Measurements from ENCODE around the gene CARD14. TPM values are rescaled to one million over a fixed set of nuclear protein-coding genes. Genes with fewer than 3 reads are reported as not detected.
"Not testable (repeated sequence)": the region's sequence is repeated elsewhere in the genome, so short reads cannot be mapped to it uniquely, and the experiment has no call there.

Gene CARD14
- total RNA-seq, 1 donor from 2014 or later, result 19.3 TPM

DNA sequence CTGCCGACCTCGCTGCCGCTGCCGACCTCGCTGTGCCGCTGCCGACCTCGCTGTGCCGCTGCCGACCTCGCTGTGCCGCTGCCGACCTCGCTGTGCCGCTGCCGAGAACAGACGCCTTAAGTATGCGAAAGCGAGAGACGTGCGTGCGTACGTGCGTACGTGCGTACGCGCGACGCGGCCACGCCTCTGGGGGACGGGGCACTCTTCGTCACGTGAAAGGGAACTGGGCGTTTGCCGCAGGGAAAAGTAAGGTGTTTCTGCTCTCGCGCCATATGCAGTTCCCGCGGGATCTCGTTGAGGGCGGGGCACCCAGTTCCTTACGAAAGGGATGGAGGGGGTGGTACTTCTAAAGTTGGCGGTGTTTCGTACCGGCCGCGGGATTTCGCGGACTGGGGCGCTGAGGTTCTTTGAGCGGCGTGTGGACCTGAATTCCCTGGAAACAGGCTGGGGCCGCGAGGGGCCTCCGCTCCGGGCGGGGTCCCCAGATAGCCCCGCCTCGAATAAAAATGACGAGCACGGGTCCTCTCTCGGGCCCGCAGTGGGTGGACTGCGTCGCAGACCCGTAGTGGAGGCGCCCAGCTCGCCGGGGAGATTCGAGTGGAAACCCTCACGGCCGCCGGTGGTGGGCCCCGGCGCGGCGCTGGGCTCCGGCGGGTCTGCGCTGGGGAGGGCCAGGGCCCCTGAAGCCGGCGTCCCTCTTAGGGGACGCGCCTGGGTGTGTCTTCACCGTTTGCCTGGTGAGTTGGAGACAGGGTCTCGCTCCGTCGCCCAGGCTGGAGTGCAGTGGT, 22.6 kb upstream of the CARD14 start, which contains the start of gene EIF4A3:
Gene EIF4A3, minus strand, starts transcription at position 94 of the 788 bp plus-strand sequence. CDS start 167 bp downstream, outside the sequence.
- DNase-seq (ENCODE audit: low spot score), result peak; percentile 99

DNA sequence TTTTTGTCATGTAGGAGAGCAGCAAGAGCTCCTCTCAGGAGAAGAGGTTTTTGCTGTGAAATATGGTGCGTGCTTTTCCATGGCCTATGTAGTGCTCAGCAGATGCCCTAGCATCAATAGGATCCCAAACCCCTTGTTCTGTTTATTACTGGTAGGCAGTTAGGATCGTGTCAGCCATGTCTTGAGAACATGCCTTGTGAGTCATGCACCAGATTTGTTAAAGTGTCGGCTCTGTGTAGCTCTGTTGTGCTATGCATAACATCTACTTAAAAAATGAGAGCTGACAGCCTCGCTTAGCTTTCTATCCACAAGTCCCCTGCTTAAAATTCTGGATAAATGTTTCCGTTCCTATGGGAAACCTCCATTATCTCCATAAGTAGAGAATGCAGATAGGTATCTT, 18.5 kb upstream of the CARD14 start:
- DNase-seq (ENCODE audit: low spot score), result no peak

DNA sequence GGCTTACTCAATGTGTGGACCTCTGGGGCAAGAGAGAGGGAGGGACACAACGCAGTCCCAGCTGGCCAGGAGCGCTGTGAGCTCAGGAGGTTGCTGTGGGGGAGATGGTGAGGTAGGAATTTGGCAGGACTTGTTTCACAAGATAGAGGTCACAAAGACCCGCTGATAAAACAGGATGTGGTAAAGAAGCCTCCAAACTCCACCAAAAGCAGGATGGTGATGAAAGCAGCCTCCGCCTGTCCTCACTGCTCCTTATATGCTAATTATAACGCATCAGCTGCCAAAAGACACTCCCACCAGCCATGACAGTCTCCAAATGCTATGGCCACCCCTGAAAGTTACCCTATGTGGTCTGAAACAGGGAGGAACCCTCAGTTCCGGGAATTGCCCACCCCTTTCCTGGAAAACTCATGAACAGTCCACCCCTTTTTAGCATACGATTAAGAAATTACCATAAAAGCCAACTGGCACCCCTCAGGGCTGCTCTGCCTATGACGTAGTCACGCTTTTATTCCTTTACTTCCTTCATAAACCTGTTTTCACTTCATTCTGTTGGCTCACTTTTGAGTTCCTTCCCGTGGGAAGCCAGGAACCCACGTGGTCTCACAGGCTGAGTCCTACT, 17.6 kb upstream of the CARD14 start:
- DNase-seq (ENCODE audit: low spot score), result no peak

DNA sequence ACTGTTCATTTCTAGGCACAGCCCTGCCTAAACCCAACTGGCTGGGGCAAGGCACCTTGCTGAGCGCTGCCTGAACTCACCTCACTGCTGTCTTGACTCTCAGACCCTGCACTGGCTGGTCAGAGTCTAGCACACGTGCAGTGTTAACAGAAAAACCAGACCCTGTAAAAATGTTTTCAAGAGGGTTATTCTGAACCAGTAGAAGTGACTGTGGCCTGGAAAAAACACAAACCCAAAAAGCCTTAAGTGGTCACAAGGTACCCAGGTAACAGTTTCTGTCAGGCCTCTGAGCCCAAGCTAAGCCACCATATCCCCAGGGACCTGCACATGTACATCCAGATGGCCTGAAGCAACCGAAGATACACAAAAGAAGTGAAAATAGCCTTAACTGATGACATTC, 16.8 kb upstream of the CARD14 start:
- DNase-seq (ENCODE audit: low spot score), result no peak

GRCh38 chr17:80154166-80154565, 15.7 kb upstream of the CARD14 start:
- no peak for DNase-seq (ENCODE audit: low spot score)

DNA sequence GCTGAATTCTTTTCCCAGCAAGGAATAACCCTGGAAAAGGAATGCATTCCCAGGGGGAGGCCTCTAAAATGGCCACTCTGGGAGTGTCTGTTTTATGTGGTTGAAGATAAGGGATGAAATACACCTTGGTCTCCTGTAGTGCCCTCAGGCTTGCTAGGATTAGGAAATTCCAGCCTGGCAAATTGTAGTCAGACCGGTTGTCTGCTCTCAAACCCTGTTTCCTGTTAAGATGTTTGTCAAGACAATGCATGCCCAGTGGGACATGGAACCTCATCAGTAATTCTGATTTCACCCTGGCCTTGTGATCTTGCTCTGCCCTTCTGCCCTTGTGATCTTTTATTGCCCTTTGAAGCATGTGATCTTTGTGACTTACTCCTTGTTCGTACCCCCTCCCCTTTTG, 14.2 kb upstream of the CARD14 start:
- not testable (repeated sequence) for DNase-seq (ENCODE audit: low spot score)

DNA sequence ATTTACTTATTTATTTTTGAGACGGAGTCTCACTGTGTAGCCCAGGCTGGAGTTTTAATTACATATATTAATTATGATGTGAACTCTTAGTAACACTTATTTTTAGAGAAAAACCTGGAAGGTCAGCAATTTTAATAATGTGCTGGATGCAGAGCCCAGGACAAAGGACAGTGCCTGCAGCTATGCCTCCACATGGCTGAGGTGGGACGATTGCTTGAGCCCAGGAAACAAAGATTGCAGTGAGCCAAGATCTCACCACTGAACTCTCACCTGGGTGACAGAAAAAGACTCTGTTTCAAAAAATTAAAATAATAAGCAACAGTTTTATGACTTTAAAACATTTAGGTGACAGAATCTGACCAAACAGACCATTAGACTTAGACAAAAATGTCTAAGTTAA, 11.0 kb upstream of the CARD14 start:
- DNase-seq (ENCODE audit: low spot score), result no peak

DNA sequence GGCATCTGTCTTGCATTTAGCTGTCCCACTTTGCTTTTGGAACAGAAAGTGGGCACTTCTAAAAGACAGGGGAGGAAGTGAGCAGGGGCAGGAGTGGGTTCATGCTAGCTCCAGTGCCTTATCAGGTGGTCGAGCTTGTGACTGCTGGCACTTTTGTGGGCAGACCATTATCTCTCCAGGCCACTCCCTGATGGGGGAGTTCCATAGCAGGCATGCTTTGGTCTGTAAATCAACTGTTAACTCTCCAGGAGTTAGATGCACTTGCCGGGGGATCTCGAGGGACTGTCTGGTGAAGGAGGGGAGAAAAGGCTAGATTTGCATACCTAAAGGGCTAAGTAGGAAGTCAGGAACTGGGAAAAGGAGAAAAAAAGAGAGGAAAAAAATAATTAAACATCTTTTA, 9.3 kb upstream of the CARD14 start:
- no peak for DNase-seq (ENCODE audit: low spot score)

- DNase-seq (ENCODE audit: low spot score), result no peak
These were observed 6.5 kb upstream of the CARD14 start for GRCh38 chr17:80163336-80163735.

GRCh38 chr17:80164185-80164584, 5.6 kb upstream of the CARD14 start:
- no peak for DNase-seq (ENCODE audit: low spot score)

GRCh38 chr17:80166446-80166845, 3.4 kb upstream of the CARD14 start:
- DNase-seq (ENCODE audit: low spot score), result no peak

DNA sequence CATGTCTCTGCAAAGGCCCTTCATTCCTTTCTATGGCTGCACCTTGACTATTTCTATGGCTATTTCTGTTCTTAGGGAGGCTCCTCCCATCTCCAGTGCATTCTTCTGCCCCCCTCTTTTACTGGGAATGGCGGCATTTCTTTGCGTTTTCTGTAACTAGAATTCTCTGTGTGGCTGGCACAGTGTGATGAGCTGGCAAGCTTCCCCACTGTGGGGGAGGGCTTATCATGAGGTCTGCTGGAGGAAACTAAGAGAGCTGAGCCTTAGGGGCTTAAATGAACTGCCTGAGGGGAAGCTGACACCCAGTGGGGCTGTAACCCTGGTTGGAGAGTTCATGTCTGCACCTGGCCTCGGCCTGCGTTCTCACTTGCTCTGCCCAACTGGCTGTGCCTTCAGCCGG, 1.5 kb upstream of the CARD14 start:
- DNase-seq (ENCODE audit: low spot score), result no peak

DNA sequence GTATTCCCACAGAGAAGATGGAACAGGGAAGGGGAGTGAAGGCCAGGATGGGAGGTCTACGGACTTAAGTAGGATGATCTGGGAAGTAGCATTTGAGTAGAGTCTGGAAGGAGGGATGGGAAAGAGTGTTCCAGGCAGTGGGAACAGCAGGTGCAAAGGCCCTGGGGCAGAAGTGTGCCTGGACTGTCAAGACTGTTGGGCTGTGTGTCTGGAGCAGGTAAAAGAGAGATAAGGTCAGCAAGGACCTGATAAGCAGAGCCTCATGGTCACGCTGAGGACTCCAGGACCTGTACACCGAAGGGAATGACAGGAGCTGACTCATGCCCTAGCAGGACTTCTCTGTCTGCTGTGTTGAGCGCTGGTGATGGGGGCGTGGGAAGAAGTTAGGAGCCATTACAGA, 723 bp upstream of the CARD14 start:
- no peak for DNase-seq (ENCODE audit: low spot score)

GRCh38 chr17:80171681-80172080, 1.9 kb downstream of the CARD14 start:
- DNase-seq (ENCODE audit: low spot score), result no peak

- DNase-seq (ENCODE audit: low spot score), result no peak
These were observed 3.3 kb downstream of the CARD14 start for GRCh38 chr17:80173126-80173525.

GRCh38 chr17:80173916-80174315, 4.1 kb downstream of the CARD14 start:
- no peak for DNase-seq (ENCODE audit: low spot score)

- DNase-seq (ENCODE audit: low spot score), result no peak
These were observed 6.9 kb downstream of the CARD14 start for GRCh38 chr17:80176757-80177156.

GRCh38 chr17:80177986-80178595, 8.3 kb downstream of the CARD14 start:
- no peak for DNase-seq (ENCODE audit: low spot score)

DNA sequence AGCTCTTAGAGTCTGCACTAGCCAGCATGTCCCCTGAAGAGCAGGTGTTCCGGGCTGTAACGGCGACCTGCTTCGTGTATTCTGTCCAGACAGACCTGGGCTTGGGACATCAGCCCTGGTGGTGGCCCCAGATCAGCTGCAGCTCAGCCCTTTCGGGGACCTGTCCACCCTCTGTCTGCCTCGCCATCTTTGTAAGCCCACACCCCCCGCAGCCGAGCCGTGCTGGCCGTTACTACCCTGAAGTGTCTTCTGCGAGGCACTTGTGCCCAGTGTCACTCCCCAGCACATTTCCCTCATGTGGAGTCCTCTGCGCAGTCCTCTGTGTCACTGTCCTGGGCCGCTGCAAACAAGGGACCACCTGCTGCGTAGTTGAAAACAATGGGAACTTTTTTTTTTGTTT, 10.4 kb downstream of the CARD14 start:
- DNase-seq (ENCODE audit: low spot score), result no peak

- DNase-seq (ENCODE audit: low spot score), result no peak
These were observed 11.6 kb downstream of the CARD14 start for GRCh38 chr17:80181431-80181830.

- DNase-seq (ENCODE audit: low spot score), result no peak
These were observed 12.5 kb downstream of the CARD14 start for GRCh38 chr17:80182118-80182844.

- no peak for DNase-seq (ENCODE audit: low spot score)
These were observed 13.0 kb downstream of the CARD14 start for GRCh38 chr17:80182845-80183223.
